ENCODE results near the gene FAM3D.
"Not testable (repeated sequence)": the region's sequence is repeated elsewhere in the genome, so short reads cannot be mapped to it uniquely, and the experiment has no call there.

FAM3D gene

DNA sequence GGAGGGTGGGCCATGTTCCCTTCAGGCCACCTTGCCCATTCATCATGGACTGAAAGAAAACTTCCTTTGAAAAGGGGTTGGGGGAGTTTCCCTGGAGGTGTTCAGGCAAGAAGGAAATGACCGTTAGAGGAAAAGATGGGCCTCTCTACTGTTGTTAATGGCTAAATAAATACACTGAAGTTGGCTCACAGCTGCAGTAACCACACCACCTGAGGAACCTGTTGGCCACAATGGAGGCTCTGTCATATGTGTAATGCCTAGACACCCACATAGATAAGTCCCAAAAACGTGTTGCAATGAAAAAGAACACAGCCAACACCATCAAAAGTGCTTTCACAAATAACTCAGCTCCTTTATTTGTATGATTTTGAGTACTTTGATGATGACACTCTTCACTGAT is 38.2 kb upstream of the FAM3D start:
- DNase-seq (ENCODE audit: insufficient read length, low spot score), result no peak
- no peak for FAIRE-seq
- no peak for TF ChIP-seq CTCF (IDR thresholded peaks at IDR 0.05; ENCODE audit: insufficient read depth, missing control alignments)

DNA sequence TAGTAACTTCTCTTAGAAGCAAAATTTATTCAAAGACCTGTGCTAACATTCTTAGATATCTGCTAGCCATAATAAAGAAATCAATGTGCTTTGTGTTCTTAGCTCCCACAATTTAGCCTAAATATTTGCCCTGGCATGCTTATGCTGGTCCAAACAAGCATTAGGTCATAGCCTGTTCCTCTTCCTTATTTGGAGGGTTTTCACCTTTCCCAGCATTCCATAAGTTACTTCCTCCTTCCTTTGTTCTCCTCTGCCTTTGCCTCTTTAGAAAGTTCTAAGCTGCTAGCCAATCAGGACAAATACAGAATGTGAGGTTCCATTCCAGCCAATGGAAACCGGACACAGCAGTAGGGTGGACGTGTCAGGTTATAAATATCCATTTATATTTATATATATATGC is 37.7 kb upstream of the FAM3D start:
- DNase-seq (ENCODE audit: insufficient read length, low spot score); FAIRE-seq: not testable (repeated sequence)

DNA sequence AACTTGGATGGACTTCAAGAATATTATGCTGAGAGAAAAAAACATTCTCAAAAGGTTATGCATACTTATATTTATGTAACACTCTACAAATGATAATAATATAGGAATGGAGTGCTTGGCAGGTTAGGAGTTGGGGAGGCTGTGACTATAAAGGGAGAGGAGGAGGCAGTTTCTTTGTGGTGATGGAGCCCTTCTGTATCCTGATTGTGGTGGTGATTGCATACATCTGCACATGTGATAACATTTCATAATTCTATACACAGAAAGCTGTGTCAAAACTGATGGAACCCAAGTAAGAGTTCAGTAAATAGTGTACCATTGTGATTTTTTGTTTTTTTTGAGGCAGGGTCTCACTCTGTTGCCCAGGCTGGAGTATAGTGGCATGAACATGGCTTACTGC is 31.7 kb upstream of the FAM3D start:
- FAIRE-seq (no peak), DNase-seq (ENCODE audit: insufficient read length, low spot score) (no peak)
- TF ChIP-seq CTCF (IDR thresholded peaks at IDR 0.05; ENCODE audit: insufficient read depth, missing control alignments), result no peak

DNA sequence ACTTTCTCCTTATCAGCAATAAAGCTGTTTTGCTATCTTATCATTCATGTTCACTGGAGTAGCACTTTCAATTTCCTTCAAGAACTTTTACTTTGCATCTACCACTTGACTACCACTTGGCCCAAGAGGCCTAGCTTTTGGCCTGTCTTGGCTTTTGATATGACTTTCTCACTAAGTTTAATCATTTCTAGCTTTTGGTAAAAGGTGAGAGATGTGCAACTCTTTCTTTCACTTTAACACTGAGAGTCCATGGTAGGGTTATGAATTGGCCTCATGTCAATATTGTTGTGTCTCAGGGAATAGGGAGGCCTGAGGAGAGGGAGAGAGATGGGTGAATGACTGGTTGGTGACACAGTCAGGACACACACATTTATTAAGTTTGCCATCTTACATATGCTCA is 31.0 kb upstream of the FAM3D start:
- DNase-seq (ENCODE audit: insufficient read length, low spot score), result no peak
- no peak for TF ChIP-seq CTCF (IDR thresholded peaks at IDR 0.05; ENCODE audit: insufficient read depth, missing control alignments)
- no peak for FAIRE-seq

- FAIRE-seq; DNase-seq (ENCODE audit: insufficient read length, low spot score): not testable (repeated sequence)
These were observed 30.2 kb upstream of the FAM3D start for GRCh38 chr3:58696813-58697212.

DNA sequence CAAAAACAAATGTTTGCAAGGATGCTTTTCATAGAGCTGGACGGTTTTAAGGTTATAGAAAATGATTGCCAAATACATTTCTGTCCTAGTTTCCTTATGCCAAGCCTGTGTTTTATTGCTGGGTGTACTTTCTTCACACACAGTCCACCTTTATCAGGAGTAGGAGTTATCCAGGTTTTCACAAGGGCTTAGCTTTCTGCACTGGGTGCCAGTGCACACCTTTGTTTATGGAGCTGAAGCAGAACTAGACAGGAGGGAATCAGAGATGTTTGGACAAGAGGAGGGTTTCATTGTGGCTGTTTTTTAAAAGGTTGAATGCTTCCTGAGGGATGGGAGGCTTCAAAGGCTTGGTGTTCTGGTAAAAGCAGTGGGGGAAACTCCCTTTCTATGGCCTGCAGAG is 29.5 kb upstream of the FAM3D start:
- DNase-seq (ENCODE audit: insufficient read length, low spot score) (no peak), FAIRE-seq (no peak)
- no peak for TF ChIP-seq CTCF (IDR thresholded peaks at IDR 0.05; ENCODE audit: insufficient read depth, missing control alignments)

- FAIRE-seq, result not testable (repeated sequence)
These were observed 28.7 kb upstream of the FAM3D start for GRCh38 chr3:58695284-58695683.

GRCh38 chr3:58693940-58694850 is 27.6 kb upstream of the FAM3D start:
- FAIRE-seq (no peak), DNase-seq (ENCODE audit: insufficient read length, low spot score) (no peak)
- no peak for TF ChIP-seq CTCF (IDR thresholded peaks at IDR 0.05; ENCODE audit: insufficient read depth, missing control alignments)

More at GRCh38 chr3:58695284-58695683, 28.7 kb upstream of the FAM3D start:
- not testable (repeated sequence) for DNase-seq (ENCODE audit: insufficient read length, low spot score)

GRCh38 chr3:58692484-58692883 is 25.9 kb upstream of the FAM3D start:
- TF ChIP-seq CTCF (IDR thresholded peaks at IDR 0.05; ENCODE audit: insufficient read depth, missing control alignments), result no peak
- no peak for DNase-seq (ENCODE audit: insufficient read length, low spot score)
- no peak for FAIRE-seq

Data from D721Med (cell line).